Measurements from ENCODE around the gene LHPP. TPM values are rescaled to one million over a fixed set of nuclear protein-coding genes. Genes with fewer than 3 reads are reported as not detected.

Gene LHPP
- total RNA-seq, 1 donor from 2014 or later: 24.5 TPM

- Histone ChIP-seq H3K79me2 (ENCODE audit: low read depth) (no peaks in the 10 kb centered on the region), H3K36me3 (no peaks in the 10 kb centered on the region), H3K9ac (no peak overlapping the region), H3K4me1 (peaks cover 10% of the 10 kb centered on the region), H2AFZ (replicated peaks) (no peak overlapping the region), H3K27me3 (no peaks in the 10 kb centered on the region), H3K27ac (no peak overlapping the region), H3K4me2 (no peak overlapping the region), H3K4me3 (no peak overlapping the region), H3F3A (ENCODE audit: low read depth) (no peaks in the 10 kb centered on the region), H3K9me3 (ENCODE audit: low read depth) (no peaks in the 10 kb centered on the region), H4K20me1 (ENCODE audit: low read depth) (peaks cover 33% of the 10 kb centered on the region)
- TF ChIP-seq, protein P1, sequence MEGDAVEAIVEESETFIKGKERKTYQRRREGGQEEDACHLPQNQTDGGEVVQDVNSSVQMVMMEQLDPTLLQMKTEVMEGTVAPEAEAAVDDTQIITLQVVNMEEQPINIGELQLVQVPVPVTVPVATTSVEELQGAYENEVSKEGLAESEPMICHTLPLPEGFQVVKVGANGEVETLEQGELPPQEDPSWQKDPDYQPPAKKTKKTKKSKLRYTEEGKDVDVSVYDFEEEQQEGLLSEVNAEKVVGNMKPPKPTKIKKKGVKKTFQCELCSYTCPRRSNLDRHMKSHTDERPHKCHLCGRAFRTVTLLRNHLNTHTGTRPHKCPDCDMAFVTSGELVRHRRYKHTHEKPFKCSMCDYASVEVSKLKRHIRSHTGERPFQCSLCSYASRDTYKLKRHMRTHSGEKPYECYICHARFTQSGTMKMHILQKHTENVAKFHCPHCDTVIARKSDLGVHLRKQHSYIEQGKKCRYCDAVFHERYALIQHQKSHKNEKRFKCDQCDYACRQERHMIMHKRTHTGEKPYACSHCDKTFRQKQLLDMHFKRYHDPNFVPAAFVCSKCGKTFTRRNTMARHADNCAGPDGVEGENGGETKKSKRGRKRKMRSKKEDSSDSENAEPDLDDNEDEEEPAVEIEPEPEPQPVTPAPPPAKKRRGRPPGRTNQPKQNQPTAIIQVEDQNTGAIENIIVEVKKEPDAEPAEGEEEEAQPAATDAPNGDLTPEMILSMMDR (IDR thresholded peaks at IDR 0.05): no peak
- TF ChIP-seq EZH2phosphoT487 (IDR thresholded peaks at IDR 0.05) (no peak), EZH2 (IDR thresholded peaks at IDR 0.05) (no peak)
- Mint-ChIP-seq H3K9me3 (no peaks in the 10 kb centered on the region), H3K27me3 (ENCODE audit: insufficient read depth, low read depth) (no peaks in the 10 kb centered on the region), H3K27ac (no peak overlapping the region), H3K4me1 (peaks cover 13% of the 10 kb centered on the region), H3K36me3 (peaks cover 7% of the 10 kb centered on the region), H3K4me3 (no peak overlapping the region)
- DNase-seq (ENCODE audit: low spot score): no peak
Measured at GRCh38 chr10:124622158-124622557, 160.5 kb downstream of the LHPP start.

DNA sequence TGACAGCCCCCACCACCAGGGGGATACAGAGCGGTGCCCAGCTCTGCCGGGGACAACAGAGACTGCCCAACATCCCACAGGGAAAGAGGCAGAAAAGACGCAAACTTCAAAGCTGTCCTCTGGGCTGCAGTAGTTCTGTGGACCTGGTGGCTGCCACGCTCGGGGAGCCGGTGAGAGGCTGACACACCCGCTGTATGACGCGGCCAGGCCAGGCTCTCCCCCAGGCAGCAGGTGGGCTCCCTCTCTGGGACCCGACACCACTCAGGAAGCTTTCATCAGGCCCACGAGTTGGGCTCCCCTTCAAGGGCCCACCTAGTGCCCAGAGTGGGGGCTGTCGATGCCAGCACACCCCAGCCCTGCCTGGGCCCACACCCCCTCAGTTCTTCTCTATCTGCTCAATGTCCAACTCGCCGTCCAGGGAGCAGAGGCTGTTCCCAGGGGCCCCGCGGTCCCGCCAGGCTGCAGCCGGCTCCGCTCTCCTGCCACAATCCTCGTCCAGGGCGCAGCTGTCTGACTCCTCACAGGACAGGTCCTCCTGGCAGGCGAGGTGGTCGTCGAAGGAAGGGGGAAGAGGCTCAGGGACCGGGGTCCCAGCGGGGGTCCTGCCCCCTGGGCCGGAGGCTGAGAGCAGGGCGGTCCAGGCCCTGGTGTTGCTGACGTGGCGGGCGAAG is 161.4 kb downstream of the LHPP start:
- Histone ChIP-seq H3K9ac (no peak overlapping the region), H3K27ac (no peak overlapping the region), H3K4me1 (peaks cover 19% of the 10 kb centered on the region), H3F3A (ENCODE audit: low read depth) (no peaks in the 10 kb centered on the region), H3K79me2 (ENCODE audit: low read depth) (no peaks in the 10 kb centered on the region), H3K9me3 (ENCODE audit: low read depth) (no peaks in the 10 kb centered on the region), H3K27me3 (no peaks in the 10 kb centered on the region), H3K4me2 (no peak overlapping the region), H2AFZ (replicated peaks) (no peak overlapping the region), H4K20me1 (ENCODE audit: low read depth) (peaks cover 42% of the 10 kb centered on the region), H3K36me3 (no peaks in the 10 kb centered on the region), H3K4me3 (no peak overlapping the region)
- no peak for DNase-seq (ENCODE audit: low spot score)
- H3K27me3 Mint-ChIP-seq (ENCODE audit: insufficient read depth, low read depth): no peaks in the 10 kb centered on the region
- H3K9me3 Mint-ChIP-seq: no peaks in the 10 kb centered on the region
- H3K4me1 Mint-ChIP-seq: peaks cover 17% of the 10 kb centered on the region
- TF ChIP-seq EZH2 (IDR thresholded peaks at IDR 0.05): no peak
- no peak for TF ChIP-seq EZH2phosphoT487 (IDR thresholded peaks at IDR 0.05)
- TF ChIP-seq, protein P1 (IDR thresholded peaks at IDR 0.05): no peak
- no peak overlapping the region for H3K4me3 Mint-ChIP-seq
- H3K27ac Mint-ChIP-seq: no peak overlapping the region
- peaks cover 7% of the 10 kb centered on the region for H3K36me3 Mint-ChIP-seq

DNA sequence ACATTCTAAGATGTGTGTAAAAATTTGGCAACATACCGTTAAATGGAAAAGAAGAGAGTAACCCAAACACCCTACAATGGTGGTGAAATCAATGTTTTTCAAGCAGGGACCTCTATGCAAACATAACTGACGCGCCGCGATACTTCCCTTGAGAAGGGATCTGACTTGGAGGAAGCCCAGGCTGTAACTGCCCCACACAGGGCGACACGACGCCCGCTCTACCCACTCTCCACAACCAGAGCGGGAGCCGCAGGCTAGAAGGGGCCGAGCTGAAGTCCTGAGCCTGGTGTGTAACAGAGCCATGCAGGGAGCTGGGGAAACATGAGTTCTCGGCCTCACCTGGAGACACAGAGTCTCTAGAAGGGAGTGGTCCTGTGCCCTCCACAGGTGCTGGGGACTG is 162.4 kb downstream of the LHPP start:
- H4K20me1 ChIP-seq (ENCODE audit: low read depth): peaks cover 52% of the 10 kb centered on the region
- H3K27me3 Mint-ChIP-seq (ENCODE audit: insufficient read depth, low read depth): no peaks in the 10 kb centered on the region
- no peak for DNase-seq (ENCODE audit: low spot score)
- H3K4me3 ChIP-seq: no peak overlapping the region
- H3K4me2 ChIP-seq: no peak overlapping the region
- no peak overlapping the region for H3K9ac ChIP-seq
- no peaks in the 10 kb centered on the region for H3K9me3 Mint-ChIP-seq
- peaks cover 7% of the 10 kb centered on the region for H3K36me3 Mint-ChIP-seq
- H3K36me3 ChIP-seq: no peaks in the 10 kb centered on the region
- no peak overlapping the region for H3K27ac ChIP-seq
- H3K4me1 Mint-ChIP-seq: peaks cover 20% of the 10 kb centered on the region
- no peak overlapping the region for H2AFZ ChIP-seq (replicated peaks)
- H3K79me2 ChIP-seq (ENCODE audit: low read depth): no peaks in the 10 kb centered on the region
- no peaks in the 10 kb centered on the region for H3K9me3 ChIP-seq (ENCODE audit: low read depth)
- no peaks in the 10 kb centered on the region for H3F3A ChIP-seq (ENCODE audit: low read depth)
- peaks cover 26% of the 10 kb centered on the region for H3K4me1 ChIP-seq
- H3K27me3 ChIP-seq: no peaks in the 10 kb centered on the region
- peak overlapping the region; percentile 79 for H3K27ac Mint-ChIP-seq
- no peak overlapping the region for H3K4me3 Mint-ChIP-seq
- TF ChIP-seq EZH2phosphoT487 (IDR thresholded peaks at IDR 0.05) (no peak), EZH2 (IDR thresholded peaks at IDR 0.05) (no peak)
- TF ChIP-seq, protein P1 (IDR thresholded peaks at IDR 0.05): no peak

Data from neural progenitor cell (in vitro differentiated cells).